Suprapubic skin (tissue), 4 donors: ENCODE data around the gene DNAAF9. TPM values are rescaled to one million over a fixed set of nuclear protein-coding genes. Genes with fewer than 3 reads are reported as not detected.
A peak's percentile ranks its signal among the peaks of the same experiment; 100 is the strongest.

ENCODE experiments used
- DNase-seq, 2 donors: peaks; one replicate each; pipeline ENCODE4 v3.0.0-alpha.2; 2019; ENCODE audit warnings: low spot score in 2 of 2
- H3K27ac ChIP-seq: fragments of 200-600 bp; sonication (generic); one replicate; pipeline ENCODE4 v1.5.1; 2019
- H3K27me3 ChIP-seq: fragments of 200-600 bp; sonication (generic); one replicate; pipeline ENCODE4 v1.5.1; 2019
- H3K36me3 ChIP-seq: fragments of 200-600 bp; sonication (generic); one replicate; pipeline ENCODE4 v1.5.1; 2019
- H3K4me1 ChIP-seq: fragments of 200-600 bp; sonication (generic); one replicate; pipeline ENCODE4 v1.5.1; 2019
- H3K4me3 ChIP-seq: fragments of 200-600 bp; sonication (generic); one replicate; pipeline ENCODE4 v1.5.1; 2019; ENCODE audit warnings: mild to moderate bottlenecking
- H3K9me3 ChIP-seq: fragments of 200-600 bp; sonication (generic); one replicate; pipeline ENCODE4 v1.5.1; 2019
- CTCF ChIP-seq, 2 donors: fragments of 200-600 bp in 1 of 2; fragments of 450-650 bp in 1 of 2; sonication (generic) in 1 of 2; IDR thresholded peaks; one replicate each; pipeline ENCODE4 v1.5.1; 2016 to 2019; ENCODE audit warnings: antibody characterized with exemption in 2 of 2, mild to moderate bottlenecking in 1 of 2, moderate library complexity in 1 of 2
- EP300 ChIP-seq: sonication (generic); formaldehyde crosslinking; IDR thresholded peaks from one replicate; pipeline ENCODE4 v1.6.1; 2017; ENCODE audit warnings: antibody characterized with exemption
- POLR2A ChIP-seq, 2 donors: fragments of 450-650 bp; IDR thresholded peaks; one replicate each; pipeline ENCODE4 v1.6.1; 2017; ENCODE audit warnings: antibody characterized with exemption in 2 of 2, mild to moderate bottlenecking in 2 of 2, moderate library complexity in 2 of 2
- POLR2AphosphoS5 ChIP-seq, 3 donors: sonication (generic); formaldehyde crosslinking; IDR thresholded peaks; one replicate each; pipeline ENCODE4 v1.6.1; 2017; ENCODE audit warnings: antibody characterized with exemption in 3 of 3
- WGBS: methylation state at CpG from one replicate; pipeline ENCODE4 v1.1.5; 2018; 5-methylcytosine and 5-hydroxymethylcytosine counted together
- total RNA-seq, 4 donors: library from RNA; depleted of rRNA; stranded (reverse); fragments of >200 nt; gene quantifications; one replicate each; pipeline ENCODE4 v1.1.0, GENCODE V29; 2016

The DNAAF9 gene
- total RNA-seq, 4 donors from 2014 or later: 8.0 to 20.9 (median 11.3) TPM

- TF ChIP-seq CTCF (IDR thresholded peaks at IDR 0.05) (no peak), EP300 (no peak), POLR2A (IDR thresholded peaks at IDR 0.05) (no peak), POLR2AphosphoS5 (IDR thresholded peaks at IDR 0.05) (no peak)
- Histone ChIP-seq H3K36me3 (no peaks in the 10 kb centered on the region), H3K27me3 (no peaks in the 10 kb centered on the region), H3K4me3 (peak overlapping the region; percentile 96), H3K9me3 (no peaks in the 10 kb centered on the region), H3K4me1 (peaks cover 36% of the 10 kb centered on the region), H3K27ac (peak overlapping the region; percentile 95)
- peak in 1 of 2 donors; percentile 66 for DNase-seq
- 6% methylated on average over 27 of the region's 27 CpGs for WGBS
Observed at GRCh38 chr20:3406481-3407039, 909 bp downstream of the DNAAF9 start.

- peak overlapping the region; percentile 96 for H3K4me3 ChIP-seq
- 27% methylated on average over 3 of the region's 3 CpGs for WGBS
- H3K36me3 ChIP-seq: no peaks in the 10 kb centered on the region
- no peak for TF ChIP-seq POLR2AphosphoS5 (IDR thresholded peaks at IDR 0.05)
- no peak for TF ChIP-seq POLR2A (IDR thresholded peaks at IDR 0.05)
- TF ChIP-seq CTCF (IDR thresholded peaks at IDR 0.05): no peak
- H3K27me3 ChIP-seq: no peaks in the 10 kb centered on the region
- H3K9me3 ChIP-seq: no peaks in the 10 kb centered on the region
- peak overlapping the region; percentile 95 for H3K27ac ChIP-seq
- DNase-seq: no peak
- H3K4me1 ChIP-seq: peaks cover 37% of the 10 kb centered on the region
Observed at GRCh38 chr20:3405696-3406358, 1.6 kb downstream of the DNAAF9 start.

- no peak overlapping the region for H3K4me3 ChIP-seq
- H3K36me3 ChIP-seq: no peaks in the 10 kb centered on the region
- WGBS: 58% methylated on average over 2 of the region's 2 CpGs
- TF ChIP-seq POLR2AphosphoS5 (IDR thresholded peaks at IDR 0.05) (no peak), POLR2A (IDR thresholded peaks at IDR 0.05) (no peak), CTCF (IDR thresholded peaks at IDR 0.05) (no peak), EP300 (no peak)
- peaks cover 42% of the 10 kb centered on the region for H3K4me1 ChIP-seq
- H3K27me3 ChIP-seq: no peaks in the 10 kb centered on the region
- DNase-seq: no peak
- H3K27ac ChIP-seq: no peak overlapping the region
- no peaks in the 10 kb centered on the region for H3K9me3 ChIP-seq
Observed at GRCh38 chr20:3405139-3405538, 2.3 kb downstream of the DNAAF9 start.

- DNase-seq: no peak
- Histone ChIP-seq H3K4me3 (no peak overlapping the region), H3K4me1 (peaks cover 43% of the 10 kb centered on the region), H3K27ac (no peak overlapping the region), H3K36me3 (no peaks in the 10 kb centered on the region), H3K27me3 (no peaks in the 10 kb centered on the region), H3K9me3 (no peaks in the 10 kb centered on the region)
- TF ChIP-seq CTCF (IDR thresholded peaks at IDR 0.05): no peak
- no peak for TF ChIP-seq EP300
- TF ChIP-seq POLR2AphosphoS5 (IDR thresholded peaks at IDR 0.05): no peak
- TF ChIP-seq POLR2A (IDR thresholded peaks at IDR 0.05): no peak
- 76% methylated on average over 4 of the region's 4 CpGs for WGBS
Observed at GRCh38 chr20:3404402-3404801, 3.1 kb downstream of the DNAAF9 start.

- WGBS: 94% methylated on average over 2 of the region's 2 CpGs
- H3K4me1 ChIP-seq: peaks cover 42% of the 10 kb centered on the region
- TF ChIP-seq EP300: no peak
- TF ChIP-seq CTCF (IDR thresholded peaks at IDR 0.05): no peak
- no peak for TF ChIP-seq POLR2AphosphoS5 (IDR thresholded peaks at IDR 0.05)
- no peak for TF ChIP-seq POLR2A (IDR thresholded peaks at IDR 0.05)
Observed at GRCh38 chr20:3403741-3404140, 3.7 kb downstream of the DNAAF9 start.

More at GRCh38 chr20:3403741-3404140, 3.7 kb downstream of the DNAAF9 start:
- no peaks in the 10 kb centered on the region for H3K36me3 ChIP-seq
- no peaks in the 10 kb centered on the region for H3K9me3 ChIP-seq
- no peak overlapping the region for H3K4me3 ChIP-seq
- H3K27me3 ChIP-seq: no peaks in the 10 kb centered on the region
- no peak overlapping the region for H3K27ac ChIP-seq
- no peak for DNase-seq
